Measurements from ENCODE around the gene FAM234A. TPM values are rescaled to one million over a fixed set of nuclear protein-coding genes. Genes with fewer than 3 reads are reported as not detected.

FAM234A gene
- polyA plus RNA-seq, 5 donors = 43.7 to 60.7 (median 49.0) TPM

- DNase-seq = no peak
These were observed 44.9 kb downstream of the FAM234A start for GRCh38 chr16:279531-279930.

- no peak for DNase-seq
These were observed 45.4 kb downstream of the FAM234A start for GRCh38 chr16:280005-280460.

- no peak for DNase-seq
These were observed 45.9 kb downstream of the FAM234A start, which contains the start of gene ARHGDIG for GRCh38 chr16:280552-280951. Gene ARHGDIG, plus strand, starts transcription at chr16:280591. Its CDS starts 90 bp downstream, at chr16:280681.

- DNase-seq = no peak
These were observed 46.5 kb downstream of the FAM234A start for GRCh38 chr16:280991-281659.

- no peak for DNase-seq
These were observed 47.1 kb downstream of the FAM234A start for GRCh38 chr16:281660-282255.

GRCh38 chr16:282491-282890 lies 47.9 kb downstream of the FAM234A start:
- no peak for DNase-seq

- no peak for DNase-seq
These were observed 48.6 kb downstream of the FAM234A start, which contains the start of gene PDIA2 for GRCh38 chr16:283033-283805. Gene PDIA2, plus strand, starts transcription at chr16:283164. Its CDS starts 6 bp downstream, at chr16:283170.

- DNase-seq = no peak
These were observed 49.8 kb downstream of the FAM234A start for GRCh38 chr16:284204-285120.

- no peak for DNase-seq
These were observed 50.8 kb downstream of the FAM234A start for GRCh38 chr16:285146-286055.

- no peak for DNase-seq
These were observed 52.1 kb downstream of the FAM234A start for GRCh38 chr16:286491-287297.

GRCh38 chr16:287298-287811 lies 52.7 kb downstream of the FAM234A start:
- no peak for DNase-seq

GRCh38 chr16:287981-288920 lies 53.6 kb downstream of the FAM234A start:
- DNase-seq = no peak

- no peak for DNase-seq
These were observed 54.9 kb downstream of the FAM234A start for GRCh38 chr16:289395-289997.

- no peak for DNase-seq
These were observed 55.5 kb downstream of the FAM234A start for GRCh38 chr16:290015-290680.

- DNase-seq = no peak
These were observed 56.2 kb downstream of the FAM234A start for GRCh38 chr16:290681-291405.

GRCh38 chr16:291539-291938 lies 56.9 kb downstream of the FAM234A start:
- DNase-seq = no peak
